ENCODE measurements around the gene SPEF2. TPM values are rescaled to one million over a fixed set of nuclear protein-coding genes. Genes with fewer than 3 reads are reported as not detected.

Gene SPEF2
- total RNA-seq, 2 donors from 2014 or later: 1.9 to 16.2 TPM

DNA sequence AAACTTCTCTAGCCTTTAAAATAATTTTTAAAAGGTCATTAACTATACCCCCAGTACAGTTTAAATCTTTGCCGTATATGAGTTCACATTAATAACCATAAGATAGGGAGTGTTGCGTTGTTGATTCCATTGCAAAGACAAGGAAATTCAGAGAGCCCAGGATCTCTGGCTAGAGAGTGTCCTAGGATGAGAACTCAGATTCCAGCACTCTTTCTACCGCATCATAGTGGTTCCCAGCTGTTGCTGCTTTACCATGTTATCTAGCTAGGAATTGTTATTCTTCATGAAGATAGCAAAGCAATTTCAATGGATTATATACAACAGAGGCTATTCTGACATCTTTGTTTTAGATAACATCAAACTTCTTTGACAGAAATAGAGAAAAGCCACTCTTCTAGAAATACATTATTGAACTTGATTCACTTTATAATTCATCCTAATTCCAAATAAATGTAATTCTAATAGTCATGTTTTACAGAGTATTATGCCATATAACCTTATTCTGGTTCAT is 160.7 kb downstream of the SPEF2 start:
- DNase-seq (ENCODE audit: low spot score): no peak
- Histone ChIP-seq H3K4me1 (ENCODE audit: control insufficient read depth in 1 of 2, low read depth in 2 of 2) (peaks cover 0 to 4% of the 10 kb centered on the region in 2 donors), H3K27ac (no peak overlapping the region), H3K27me3 (replicated peaks; ENCODE audit: insufficient read depth) (no peaks in the 10 kb centered on the region), H3K36me3 (no peaks in the 10 kb centered on the region), H3K9me3 (no peaks in the 10 kb centered on the region), H3K4me3 (no peak overlapping the region)
- ATAC-seq (ENCODE audit: insufficient number of reproducible peaks, low FRiP score, low read depth): no peak
- TF ChIP-seq, protein P1, sequence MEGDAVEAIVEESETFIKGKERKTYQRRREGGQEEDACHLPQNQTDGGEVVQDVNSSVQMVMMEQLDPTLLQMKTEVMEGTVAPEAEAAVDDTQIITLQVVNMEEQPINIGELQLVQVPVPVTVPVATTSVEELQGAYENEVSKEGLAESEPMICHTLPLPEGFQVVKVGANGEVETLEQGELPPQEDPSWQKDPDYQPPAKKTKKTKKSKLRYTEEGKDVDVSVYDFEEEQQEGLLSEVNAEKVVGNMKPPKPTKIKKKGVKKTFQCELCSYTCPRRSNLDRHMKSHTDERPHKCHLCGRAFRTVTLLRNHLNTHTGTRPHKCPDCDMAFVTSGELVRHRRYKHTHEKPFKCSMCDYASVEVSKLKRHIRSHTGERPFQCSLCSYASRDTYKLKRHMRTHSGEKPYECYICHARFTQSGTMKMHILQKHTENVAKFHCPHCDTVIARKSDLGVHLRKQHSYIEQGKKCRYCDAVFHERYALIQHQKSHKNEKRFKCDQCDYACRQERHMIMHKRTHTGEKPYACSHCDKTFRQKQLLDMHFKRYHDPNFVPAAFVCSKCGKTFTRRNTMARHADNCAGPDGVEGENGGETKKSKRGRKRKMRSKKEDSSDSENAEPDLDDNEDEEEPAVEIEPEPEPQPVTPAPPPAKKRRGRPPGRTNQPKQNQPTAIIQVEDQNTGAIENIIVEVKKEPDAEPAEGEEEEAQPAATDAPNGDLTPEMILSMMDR (IDR thresholded peaks at IDR 0.05): no peak

DNA sequence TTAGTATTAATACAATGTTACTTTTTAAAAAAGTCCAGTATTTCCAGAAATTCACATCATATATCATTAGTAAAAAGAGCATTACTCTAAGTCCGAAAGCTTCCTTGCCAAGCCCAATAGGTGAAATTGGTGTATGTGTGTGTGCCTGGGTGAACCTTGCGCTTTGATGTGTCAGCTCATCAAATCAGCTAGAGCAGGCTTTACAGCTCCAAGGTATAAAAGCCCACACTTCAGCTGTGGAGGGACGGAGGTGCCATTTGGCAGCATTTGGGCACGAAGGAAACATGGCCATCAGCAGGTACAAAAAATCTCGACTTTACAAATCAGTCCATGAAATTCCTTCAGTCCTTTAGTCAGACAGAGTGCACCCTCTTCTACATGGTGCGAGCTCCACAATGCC is 162.6 kb downstream of the SPEF2 start:
- Histone ChIP-seq H3K4me1 (ENCODE audit: control insufficient read depth in 1 of 2, low read depth in 2 of 2) (peaks cover 0 to 4% of the 10 kb centered on the region in 2 donors), H3K9me3 (no peaks in the 10 kb centered on the region), H3K27me3 (replicated peaks; ENCODE audit: insufficient read depth) (no peaks in the 10 kb centered on the region), H3K27ac (no peak overlapping the region), H3K4me3 (no peak overlapping the region), H3K36me3 (no peaks in the 10 kb centered on the region)
- DNase-seq (ENCODE audit: low spot score): no peak
- TF ChIP-seq, protein P1 (IDR thresholded peaks at IDR 0.05): no peak
- ATAC-seq (ENCODE audit: insufficient number of reproducible peaks, low FRiP score, low read depth): no peak

DNA sequence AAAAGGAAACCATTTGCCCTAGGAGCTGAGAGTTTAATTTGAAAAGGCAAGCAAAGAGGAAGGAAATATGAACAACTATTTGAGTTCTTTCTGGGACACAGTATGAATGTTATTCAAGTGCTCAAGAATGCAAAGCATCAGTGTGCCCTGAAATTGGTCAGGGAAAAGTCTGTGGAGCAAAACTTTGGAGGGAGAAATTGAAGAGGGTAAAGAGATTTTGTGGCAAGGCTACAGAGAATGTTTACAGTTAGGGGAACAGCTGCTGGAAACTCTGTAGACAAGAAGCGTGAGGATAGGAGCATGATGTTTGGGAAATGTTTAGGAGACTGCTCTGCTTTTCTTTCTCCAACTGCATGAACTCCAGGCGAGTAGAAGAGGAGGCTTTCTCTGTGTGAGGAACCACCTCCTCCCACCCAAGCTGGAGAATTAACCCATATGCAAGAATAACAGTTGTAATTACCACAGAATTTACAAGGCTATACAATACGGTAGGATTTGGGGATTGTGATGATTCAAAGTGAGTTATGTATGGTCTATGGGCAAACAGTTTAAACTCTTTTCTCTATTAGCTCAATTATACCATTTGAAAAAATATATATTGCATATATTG is 163.6 kb downstream of the SPEF2 start:
- no peak for DNase-seq (ENCODE audit: low spot score)
- Histone ChIP-seq H3K27ac (no peak overlapping the region), H3K4me1 (ENCODE audit: control insufficient read depth in 1 of 2, low read depth in 2 of 2) (peaks cover 0 to 4% of the 10 kb centered on the region in 2 donors), H3K36me3 (no peaks in the 10 kb centered on the region), H3K27me3 (replicated peaks; ENCODE audit: insufficient read depth) (no peaks in the 10 kb centered on the region), H3K4me3 (no peak overlapping the region), H3K9me3 (no peaks in the 10 kb centered on the region)
- TF ChIP-seq, protein P1 (IDR thresholded peaks at IDR 0.05): no peak
- no peak for ATAC-seq (ENCODE audit: insufficient number of reproducible peaks, low FRiP score, low read depth)

DNA sequence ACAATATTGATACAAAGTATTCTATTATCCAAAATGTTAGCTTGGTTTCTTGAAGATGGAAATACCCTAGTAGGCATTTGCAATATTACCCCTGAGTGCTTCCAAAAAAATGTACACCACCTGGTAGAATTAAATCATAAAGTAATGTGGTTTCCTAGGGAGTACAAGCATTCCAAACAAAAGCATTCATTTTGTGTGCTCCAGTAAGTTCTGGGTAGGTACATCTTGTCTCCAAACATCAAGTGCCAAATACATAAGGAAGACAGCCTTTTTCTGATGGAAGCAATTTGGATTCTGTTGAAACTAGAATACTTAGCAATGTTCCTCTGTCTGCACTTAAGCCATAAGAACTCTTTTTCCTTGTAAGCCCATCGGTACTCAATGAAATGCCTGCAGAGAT is 165.9 kb downstream of the SPEF2 start:
- TF ChIP-seq, protein P1 (IDR thresholded peaks at IDR 0.05): no peak
- Histone ChIP-seq H3K36me3 (no peaks in the 10 kb centered on the region), H3K4me1 (ENCODE audit: control insufficient read depth in 1 of 2, low read depth in 2 of 2) (peaks cover 0 to 4% of the 10 kb centered on the region in 2 donors), H3K4me3 (no peak overlapping the region), H3K27ac (no peak overlapping the region), H3K27me3 (replicated peaks; ENCODE audit: insufficient read depth) (no peaks in the 10 kb centered on the region), H3K9me3 (no peaks in the 10 kb centered on the region)
- no peak for DNase-seq (ENCODE audit: low spot score)
- no peak for ATAC-seq (ENCODE audit: insufficient number of reproducible peaks, low FRiP score, low read depth)

DNA sequence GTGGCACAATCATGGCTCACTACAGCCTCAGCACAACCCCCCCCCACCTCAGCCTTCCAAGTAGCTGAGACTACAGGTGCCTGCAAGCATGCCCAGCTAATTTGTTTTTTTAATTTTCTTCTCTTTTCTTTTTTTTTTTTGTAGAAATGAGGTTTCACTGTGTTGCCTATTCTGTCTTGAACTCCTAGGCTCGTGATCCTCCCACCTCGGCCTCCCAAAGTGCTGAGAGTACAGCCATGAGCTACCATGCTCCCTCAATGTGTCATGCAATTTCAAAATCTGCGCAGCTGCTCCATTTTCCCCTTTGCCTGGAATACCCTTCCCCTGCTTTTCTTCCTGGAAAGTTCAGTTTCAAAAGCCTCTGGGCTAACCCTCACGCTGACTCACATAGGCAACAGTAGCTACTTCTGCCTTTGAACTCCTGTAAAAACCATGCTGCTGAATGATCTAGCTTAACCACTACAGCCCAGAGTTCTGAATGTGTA is 168.0 kb downstream of the SPEF2 start:
- no peaks in the 10 kb centered on the region for H3K36me3 ChIP-seq
- H3K4me1 ChIP-seq (ENCODE audit: control insufficient read depth in 1 of 2, low read depth in 2 of 2): peaks cover 0 to 4% of the 10 kb centered on the region in 2 donors
- TF ChIP-seq, protein P1 (IDR thresholded peaks at IDR 0.05): no peak
- no peak overlapping the region for H3K4me3 ChIP-seq
- no peak for ATAC-seq (ENCODE audit: insufficient number of reproducible peaks, low FRiP score, low read depth)
- no peak for DNase-seq (ENCODE audit: low spot score)
- no peaks in the 10 kb centered on the region for H3K27me3 ChIP-seq (replicated peaks; ENCODE audit: insufficient read depth)
- no peaks in the 10 kb centered on the region for H3K9me3 ChIP-seq
- no peak overlapping the region for H3K27ac ChIP-seq

Measured in thoracic aorta (tissue), 2 donors.